ENCODE measurements around the gene DNM3. TPM values are rescaled to one million over a fixed set of nuclear protein-coding genes. Genes with fewer than 3 reads are reported as not detected.

DNM3 gene
- total and polyA plus RNA-seq, 2 of the 8 experiments (the other 6 are each of a cell fraction or from before 2014, with no cell fraction given): 2.0 to 8.5 TPM

GRCh38 chr1:172391976-172392375, 550.7 kb downstream of the DNM3 start:
- H3K56ac ChIP-seq (replicated peaks; ENCODE audit: insufficient read length, low read depth, low read length): no peak overlapping the region
- H4K91ac ChIP-seq (replicated peaks; ENCODE audit: insufficient read length, low read length): no peak overlapping the region
- H3K4me2 ChIP-seq (ENCODE audit: insufficient read depth in 1 of 2, low read depth in 2 of 2, low read length in 2 of 2): no peak overlapping the region
- no peak overlapping the region for H3K14ac ChIP-seq (ENCODE audit: insufficient read length)
- no peak overlapping the region for H3K4me3 ChIP-seq (ENCODE audit: extremely low read depth in 1 of 4, insufficient read depth in 2 of 4, low read depth in 3 of 4, low read length in 4 of 4)
- H3K27me3 ChIP-seq (replicated peaks in 1 of 4; ENCODE audit: control insufficient read depth in 3 of 4, extremely low read depth in 1 of 4, insufficient read depth in 3 of 4, low read length in 3 of 4): no peaks in the 10 kb centered on the region
- FAIRE-seq: no peak
- WGBS, 2 experiments (ENCODE audit: extremely low coverage in 1 of 2, insufficient coverage in 1 of 2, insufficient read length in 1 of 2, insufficient replicate concordance in 2 of 2, low coverage in 1 of 2, low lambda C conversion rate in 2 of 2, missing lambda C conversion rate in 1 of 2): 88% methylated on average over 1 of the region's 1 CpG; no CpG with 5 or more reads in 1 of the 2 experiments
- H3K23ac ChIP-seq (ENCODE audit: insufficient read length): no peak overlapping the region
- POLR2A ChIA-PET (ENCODE audit: partially characterized antibody): no interaction called here
- no peak overlapping the region for H2BK120ac ChIP-seq (replicated peaks; ENCODE audit: low read depth, low read length)
- H3K23me2 ChIP-seq (ENCODE audit: low read depth, low read length): no peaks in the 10 kb centered on the region
- no peaks in the 10 kb centered on the region for H3K9me3 ChIP-seq (ENCODE audit: insufficient read depth in 2 of 2, low read depth in 1 of 2, low read length in 1 of 2)
- no peak overlapping the region for H3K4ac ChIP-seq (replicated peaks; ENCODE audit: insufficient read length, low read depth, low read length)
- no peak overlapping the region for H2BK5ac ChIP-seq (ENCODE audit: low read depth, low read length)
- H4K8ac ChIP-seq (ENCODE audit: extremely low read depth, insufficient read depth, low read length): no peak overlapping the region
- no peak overlapping the region for H2BK15ac ChIP-seq (ENCODE audit: low read length)
- peaks cover 3 to 12% (median 7%) of the 10 kb centered on the region in 4 experiments for H3K4me1 ChIP-seq (replicated peaks in 1 of 4; ENCODE audit: control insufficient read depth in 3 of 4, insufficient read depth in 4 of 4, low read length in 3 of 4)
- no peak overlapping the region for H2BK12ac ChIP-seq (ENCODE audit: low read depth, low read length)
- H3K9ac ChIP-seq (replicated peaks in 1 of 4; ENCODE audit: extremely low read depth in 1 of 4, low read depth in 3 of 4, low read length in 3 of 4): no peak overlapping the region
- no peak overlapping the region for H3K27ac ChIP-seq (ENCODE audit: low read depth, low read length)
- H4K20me1 ChIP-seq (replicated peaks in 1 of 2; ENCODE audit: control insufficient read depth in 1 of 2, insufficient read depth in 2 of 2, low read length in 2 of 2): no peaks in the 10 kb centered on the region
- H2AFZ ChIP-seq (ENCODE audit: low read length): no peak overlapping the region
- no peak overlapping the region for H3K18ac ChIP-seq (ENCODE audit: extremely low read depth, low read length)
- DNase-seq (ENCODE audit: low read depth in 1 of 2, low spot score in 2 of 2): no peak
- H3K79me1 ChIP-seq (ENCODE audit: low read depth, low read length): no peaks in the 10 kb centered on the region
- H2AK5ac ChIP-seq (ENCODE audit: low read depth, low read length): no peak overlapping the region
- H3K79me2 ChIP-seq (ENCODE audit: control insufficient read depth in 1 of 2, insufficient read depth in 2 of 2, low read length in 2 of 2): no peaks in the 10 kb centered on the region
- CTCF ChIA-PET (ENCODE audit: partially characterized antibody): interaction anchor here (0.6 to 2.0 kb wide), 4 partner anchors 10 to 1081 kb away, joined by 3 to 6 read pairs (median 4); no protein-coding TSS in a partner anchor
- H4K5ac ChIP-seq (ENCODE audit: insufficient read length, low read depth, low read length): no peak overlapping the region
- TF ChIP-seq USF2 (IDR thresholded peaks at IDR 0.05; ENCODE audit: low read length) (no peak), CBX8 (IDR thresholded peaks at IDR 0.05; ENCODE audit: borderline replicate concordance, low read depth, low read length) (no peak), FOSL1 (IDR thresholded peaks at IDR 0.05; ENCODE audit: insufficient read depth, low read depth, low read length) (no peak)
- H3K36me3 ChIP-seq (ENCODE audit: control insufficient read depth in 2 of 4, insufficient read depth in 4 of 4, low read length in 3 of 4): no peaks in the 10 kb centered on the region
- no peak overlapping the region for H2BK20ac ChIP-seq (ENCODE audit: low read length)

Data from H1 (cell line).